WTC11 (cell line): ENCODE measurements around the gene ZNF343. TPM values are rescaled to one million over a fixed set of nuclear protein-coding genes. Genes with fewer than 3 reads are reported as not detected.

Experiments
- ATAC-seq: fragments of 200-7000 bp; cut with Tn5 transposase; 2 replicates; pipeline ENCODE4 v1.10.0; 2021; ENCODE audit warnings: mild to moderate bottlenecking, moderate library complexity
- CTCF ChIA-PET: fragments of 300-600 bp; sonication (Branson Sonifier 250); formaldehyde crosslinking; loops from one replicate; lab custom pipeline; 2021; ENCODE audit warnings: antibody characterized with exemption; lab: Charles Lee
- POLR2A ChIA-PET: fragments of 350-600 bp; sonication (Branson Sonifier 250); formaldehyde crosslinking; loops from one replicate; lab custom pipeline; 2021; ENCODE audit warnings: antibody characterized with exemption; lab: Charles Lee
- DNase-seq: peaks from one replicate; pipeline ENCODE4 v3.0.0; 2021; ENCODE audit warnings: low spot score
- H3K27ac Mint-ChIP-seq: 2 replicates; pipeline ENCODE4 v1.8.0; 2021; ENCODE audit warnings: mixed read lengths
- H3K27me3 Mint-ChIP-seq: 2 replicates; pipeline ENCODE4 v1.8.0; 2021; ENCODE audit warnings: low read depth, mild to moderate bottlenecking, moderate library complexity, mixed read lengths
- H3K36me3 Mint-ChIP-seq: 2 replicates; pipeline ENCODE4 v1.8.0; 2021; ENCODE audit warnings: mixed read lengths
- H3K4me1 Mint-ChIP-seq: 2 replicates; pipeline ENCODE4 v1.8.0; 2022; ENCODE audit warnings: mixed read lengths
- H3K4me3 Mint-ChIP-seq: 2 replicates; pipeline ENCODE4 v1.8.0; 2021; ENCODE audit warnings: mild to moderate bottlenecking, moderate library complexity, mixed read lengths
- H3K9me3 Mint-ChIP-seq: 2 replicates; pipeline ENCODE4 v1.8.0; 2021; ENCODE audit warnings: mixed read lengths
- CBFB ChIP-seq: sonication (generic); formaldehyde crosslinking; IDR thresholded peaks from 2 replicates; pipeline ENCODE4 v1.8.1; 2022; ENCODE audit warnings: mild to moderate bottlenecking, low read depth, missing genetic modification reagents
- IRF2 ChIP-seq: sonication (generic); formaldehyde crosslinking; IDR thresholded peaks from 2 replicates; pipeline ENCODE4 v1.8.0; 2022; ENCODE audit warnings: low read depth, missing genetic modification reagents, borderline replicate concordance
- MYBL2 ChIP-seq: sonication (generic); formaldehyde crosslinking; IDR thresholded peaks from 2 replicates; pipeline ENCODE4 v1.8.1; 2023; ENCODE audit warnings: mild to moderate bottlenecking, moderate library complexity, missing genetic modification reagents
- NR1H2 ChIP-seq: sonication (generic); formaldehyde crosslinking; IDR thresholded peaks from 2 replicates; pipeline ENCODE4 v1.9.0; 2021; ENCODE audit warnings: mild to moderate bottlenecking, moderate library complexity, missing genetic modification reagents
- OVOL2 ChIP-seq: fragments of 250-450 bp; sonication (Bioruptor Pico); IDR thresholded peaks from 2 replicates; pipeline ENCODE4 v1.9.0; 2021; ENCODE audit warnings: mild to moderate bottlenecking, borderline replicate concordance
- RELA ChIP-seq: sonication (generic); formaldehyde crosslinking; IDR thresholded peaks from 2 replicates; pipeline ENCODE4 v1.8.1; 2022; ENCODE audit warnings: missing genetic modification reagents, mild to moderate bottlenecking, borderline replicate concordance
- RORB ChIP-seq: fragments of 250-450 bp; sonication (Bioruptor Pico); IDR thresholded peaks from 2 replicates; pipeline ENCODE4 v1.9.0; 2021; ENCODE audit warnings: mild to moderate bottlenecking
- TCF7 ChIP-seq: sonication (generic); formaldehyde crosslinking; IDR thresholded peaks from 2 replicates; pipeline ENCODE4 v1.8.0; 2022; ENCODE audit warnings: mild to moderate bottlenecking, low read depth, missing genetic modification reagents, moderate library complexity
- TEAD1 ChIP-seq: sonication (generic); formaldehyde crosslinking; IDR thresholded peaks from 2 replicates; pipeline ENCODE4 v1.8.0; 2022; ENCODE audit warnings: mild to moderate bottlenecking, missing genetic modification reagents
- TP53 ChIP-seq: sonication (generic); formaldehyde crosslinking; IDR thresholded peaks from 2 replicates; pipeline ENCODE4 v1.8.1; 2023; ENCODE audit warnings: mild to moderate bottlenecking, missing genetic modification reagents
- ZBTB21 ChIP-seq: sonication (generic); formaldehyde crosslinking; IDR thresholded peaks from 2 replicates; pipeline ENCODE4 v1.8.1; 2023; ENCODE audit warnings: mild to moderate bottlenecking, missing genetic modification reagents, borderline replicate concordance
- ZNF138 ChIP-seq: sonication (generic); formaldehyde crosslinking; conservative IDR thresholded peaks from 2 replicates; pipeline ENCODE4 v1.8.1; 2022; ENCODE audit warnings: mild to moderate bottlenecking, moderate library complexity, missing genetic modification reagents
- ZNF232 ChIP-seq: sonication (generic); formaldehyde crosslinking; IDR thresholded peaks from 2 replicates; pipeline ENCODE4 v1.8.0; 2022; ENCODE audit warnings: mild to moderate bottlenecking, missing genetic modification reagents
- ZNF317 ChIP-seq: sonication (generic); formaldehyde crosslinking; IDR thresholded peaks from 2 replicates; pipeline ENCODE4 v1.8.1; 2023; ENCODE audit warnings: low read depth, mild to moderate bottlenecking, moderate library complexity, missing genetic modification reagents, borderline replicate concordance
- total RNA-seq: library from RNA; stranded (reverse); gene quantifications from 3 replicates; pipeline ENCODE4 v1.2.3, GENCODE V29; 2021
- TF ChIP-seq, protein P1 (sequence below): sonication (generic); formaldehyde crosslinking; IDR thresholded peaks from 2 replicates; pipeline ENCODE4 v1.8.1; 2023; ENCODE audit warnings: mild to moderate bottlenecking, missing genetic modification reagents
- TF ChIP-seq, protein P2 (sequence below): sonication (generic); formaldehyde crosslinking; IDR thresholded peaks from 2 replicates; pipeline ENCODE4 v1.8.0; 2023; ENCODE audit warnings: missing genetic modification reagents
- TF ChIP-seq, protein P3 (sequence below): sonication (generic); formaldehyde crosslinking; IDR thresholded peaks from 2 replicates; pipeline ENCODE4 v1.8.0; 2022; ENCODE audit warnings: mild to moderate bottlenecking, missing genetic modification reagents
- TF ChIP-seq, protein P4 (sequence below): fragments of 250-450 bp; sonication (Bioruptor Pico); conservative IDR thresholded peaks from 2 replicates; pipeline ENCODE4 v1.9.0; 2021; ENCODE audit warnings: mild to moderate bottlenecking
- TF ChIP-seq, protein P5 (sequence below): fragments of 250-450 bp; sonication (Bioruptor Pico); IDR thresholded peaks from 2 replicates; pipeline ENCODE4 v1.9.0; 2021; ENCODE audit warnings: mild to moderate bottlenecking
- TF ChIP-seq, protein P6 (sequence below): sonication (generic); formaldehyde crosslinking; IDR thresholded peaks from 2 replicates; pipeline ENCODE4 v1.8.0; 2022; ENCODE audit warnings: mild to moderate bottlenecking, missing genetic modification reagents
- TF ChIP-seq, protein P7 (sequence below): sonication (generic); formaldehyde crosslinking; IDR thresholded peaks from 2 replicates; pipeline ENCODE4 v1.8.1; 2023; ENCODE audit warnings: mild to moderate bottlenecking, missing genetic modification reagents, borderline replicate concordance
- TF ChIP-seq, protein P8 (sequence below): sonication (generic); formaldehyde crosslinking; IDR thresholded peaks from 2 replicates; pipeline ENCODE4 v1.8.1; 2022; ENCODE audit warnings: low read depth, missing genetic modification reagents, borderline replicate concordance

The ZNF343 gene
- total RNA-seq, 1 experiment from 2014 or later: 7.6 TPM

DNA sequence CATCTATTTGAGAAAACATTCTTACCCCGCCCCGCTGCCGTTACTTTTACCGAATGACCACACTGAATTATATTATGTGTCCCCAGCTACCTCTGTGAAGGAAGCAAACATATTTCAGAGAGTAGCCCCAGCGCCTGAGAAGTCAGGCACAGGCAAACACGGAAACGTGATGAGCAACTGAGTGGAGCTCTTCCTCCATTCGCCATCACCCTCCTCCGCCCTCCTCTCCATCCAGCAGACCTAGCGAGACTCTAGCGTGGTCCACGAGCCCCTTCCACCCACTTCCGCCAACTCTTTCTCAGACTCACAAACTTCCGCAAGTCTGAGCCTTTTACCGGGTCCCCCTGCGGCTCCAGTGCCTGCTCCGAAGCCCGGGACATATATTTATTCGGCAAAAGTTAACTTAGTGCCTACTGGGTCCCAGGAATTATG is 38.7 kb downstream of the ZNF343 start (continued):
- TF ChIP-seq TP53: no peak
- TF ChIP-seq CBFB (CRISPR knock-in tag): no peak
- TF ChIP-seq IRF2 (CRISPR knock-in tag): no peak
- TF ChIP-seq, protein P1, sequence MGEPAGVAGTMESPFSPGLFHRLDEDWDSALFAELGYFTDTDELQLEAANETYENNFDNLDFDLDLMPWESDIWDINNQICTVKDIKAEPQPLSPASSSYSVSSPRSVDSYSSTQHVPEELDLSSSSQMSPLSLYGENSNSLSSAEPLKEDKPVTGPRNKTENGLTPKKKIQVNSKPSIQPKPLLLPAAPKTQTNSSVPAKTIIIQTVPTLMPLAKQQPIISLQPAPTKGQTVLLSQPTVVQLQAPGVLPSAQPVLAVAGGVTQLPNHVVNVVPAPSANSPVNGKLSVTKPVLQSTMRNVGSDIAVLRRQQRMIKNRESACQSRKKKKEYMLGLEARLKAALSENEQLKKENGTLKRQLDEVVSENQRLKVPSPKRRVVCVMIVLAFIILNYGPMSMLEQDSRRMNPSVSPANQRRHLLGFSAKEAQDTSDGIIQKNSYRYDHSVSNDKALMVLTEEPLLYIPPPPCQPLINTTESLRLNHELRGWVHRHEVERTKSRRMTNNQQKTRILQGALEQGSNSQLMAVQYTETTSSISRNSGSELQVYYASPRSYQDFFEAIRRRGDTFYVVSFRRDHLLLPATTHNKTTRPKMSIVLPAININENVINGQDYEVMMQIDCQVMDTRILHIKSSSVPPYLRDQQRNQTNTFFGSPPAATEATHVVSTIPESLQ (CRISPR knock-in tag): no peak
- no peak for TF ChIP-seq NR1H2 (CRISPR knock-in tag)
- TF ChIP-seq, protein P2, sequence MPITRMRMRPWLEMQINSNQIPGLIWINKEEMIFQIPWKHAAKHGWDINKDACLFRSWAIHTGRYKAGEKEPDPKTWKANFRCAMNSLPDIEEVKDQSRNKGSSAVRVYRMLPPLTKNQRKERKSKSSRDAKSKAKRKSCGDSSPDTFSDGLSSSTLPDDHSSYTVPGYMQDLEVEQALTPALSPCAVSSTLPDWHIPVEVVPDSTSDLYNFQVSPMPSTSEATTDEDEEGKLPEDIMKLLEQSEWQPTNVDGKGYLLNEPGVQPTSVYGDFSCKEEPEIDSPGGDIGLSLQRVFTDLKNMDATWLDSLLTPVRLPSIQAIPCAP (CRISPR knock-in tag): no peak
- TF ChIP-seq, protein P3, sequence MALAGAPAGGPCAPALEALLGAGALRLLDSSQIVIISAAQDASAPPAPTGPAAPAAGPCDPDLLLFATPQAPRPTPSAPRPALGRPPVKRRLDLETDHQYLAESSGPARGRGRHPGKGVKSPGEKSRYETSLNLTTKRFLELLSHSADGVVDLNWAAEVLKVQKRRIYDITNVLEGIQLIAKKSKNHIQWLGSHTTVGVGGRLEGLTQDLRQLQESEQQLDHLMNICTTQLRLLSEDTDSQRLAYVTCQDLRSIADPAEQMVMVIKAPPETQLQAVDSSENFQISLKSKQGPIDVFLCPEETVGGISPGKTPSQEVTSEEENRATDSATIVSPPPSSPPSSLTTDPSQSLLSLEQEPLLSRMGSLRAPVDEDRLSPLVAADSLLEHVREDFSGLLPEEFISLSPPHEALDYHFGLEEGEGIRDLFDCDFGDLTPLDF: no peak
- TF ChIP-seq, protein P4, sequence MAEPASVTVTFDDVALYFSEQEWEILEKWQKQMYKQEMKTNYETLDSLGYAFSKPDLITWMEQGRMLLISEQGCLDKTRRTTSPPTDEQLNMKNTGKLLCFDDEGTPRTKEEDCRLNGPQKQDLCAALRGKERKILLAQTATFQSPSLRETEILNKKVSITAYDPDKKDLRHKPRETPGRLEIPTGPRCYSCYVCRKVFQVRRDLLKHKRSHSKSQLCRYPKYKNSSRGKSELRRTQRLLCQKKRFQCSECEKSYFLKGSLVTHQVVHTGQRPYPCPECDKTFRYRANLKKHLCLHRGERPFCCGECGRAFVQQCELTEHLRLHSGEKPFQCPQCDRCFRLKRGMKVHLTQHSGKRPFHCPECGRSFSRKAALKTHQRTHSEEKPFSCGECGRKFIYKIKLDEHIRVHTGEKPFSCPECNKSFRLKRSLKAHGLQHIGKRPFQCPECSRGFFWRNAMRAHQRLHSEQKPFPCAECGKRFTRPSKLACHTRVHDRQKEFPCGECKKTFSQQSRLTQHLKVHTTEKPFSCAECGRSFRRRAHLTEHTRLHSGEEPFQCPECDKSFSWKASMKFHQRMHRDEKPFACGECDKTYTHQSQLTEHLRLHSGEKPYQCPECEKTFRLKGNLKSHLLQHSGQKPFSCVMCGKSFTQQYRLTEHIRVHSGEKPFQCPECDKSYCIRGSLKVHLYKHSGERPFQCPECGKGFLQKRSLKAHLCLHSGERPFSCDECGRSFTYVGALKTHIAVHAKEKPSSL (CRISPR knock-in tag): no peak
- TF ChIP-seq RORB (CRISPR knock-in tag): no peak

DNA sequence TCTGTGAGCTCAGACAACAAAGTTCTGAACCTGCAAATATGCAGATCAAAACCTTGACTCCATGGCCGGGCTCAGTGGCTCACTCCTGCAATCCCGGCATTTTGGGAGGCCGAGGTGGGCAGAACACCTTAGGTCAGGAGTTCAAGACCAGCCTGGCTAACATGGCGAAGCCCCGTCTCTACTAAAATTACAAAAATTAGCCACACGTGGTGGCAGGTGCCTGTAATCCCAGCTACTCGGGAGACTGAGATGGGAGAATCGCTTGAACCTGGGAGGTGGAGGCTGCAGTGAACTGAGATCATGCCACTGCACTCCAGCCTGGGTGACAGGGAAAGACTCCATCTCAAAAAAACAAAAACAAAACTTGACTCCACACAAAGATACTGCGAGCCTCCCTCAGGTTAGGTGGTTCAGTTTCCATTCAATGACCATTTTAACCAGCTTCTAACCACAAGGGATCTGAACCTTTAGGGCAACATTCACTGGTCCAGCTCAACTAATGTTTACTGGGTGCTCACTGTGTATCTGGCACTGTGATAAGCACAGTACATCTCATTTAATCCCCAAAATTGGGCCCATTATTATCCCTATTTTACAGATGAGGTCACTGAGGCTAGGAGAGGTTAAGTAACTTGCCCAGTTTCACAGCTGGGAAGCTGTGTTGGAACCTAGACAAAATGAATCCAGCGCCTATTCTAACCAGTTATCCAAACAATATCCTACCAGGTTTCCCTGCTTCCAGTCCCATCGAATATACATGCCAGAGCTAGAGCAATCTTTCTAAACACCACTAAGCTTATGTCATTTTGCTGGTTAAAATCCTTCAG is 39.9 kb downstream of the ZNF343 start:
- ATAC-seq: no peak
- no peaks in the 10 kb centered on the region for H3K9me3 Mint-ChIP-seq
- H3K27me3 Mint-ChIP-seq: no peaks in the 10 kb centered on the region; the same call in 1 of the 2 replicates
- peak overlapping the region; percentile 99 for H3K4me3 Mint-ChIP-seq
- TF ChIP-seq, protein P5, sequence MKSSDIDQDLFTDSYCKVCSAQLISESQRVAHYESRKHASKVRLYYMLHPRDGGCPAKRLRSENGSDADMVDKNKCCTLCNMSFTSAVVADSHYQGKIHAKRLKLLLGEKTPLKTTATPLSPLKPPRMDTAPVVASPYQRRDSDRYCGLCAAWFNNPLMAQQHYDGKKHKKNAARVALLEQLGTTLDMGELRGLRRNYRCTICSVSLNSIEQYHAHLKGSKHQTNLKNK (CRISPR knock-in tag): no peak
- TF ChIP-seq ZBTB21 (CRISPR knock-in tag) (no peak), TCF7 (no peak), ZNF317 (CRISPR knock-in tag) (no peak), RELA (CRISPR knock-in tag) (no peak), ZNF138 (no peak), ZNF232 (CRISPR knock-in tag) (no peak), TEAD1 (CRISPR knock-in tag) (no peak), MYBL2 (CRISPR knock-in tag) (no peak), OVOL2 (no peak)
- TF ChIP-seq, protein P6, sequence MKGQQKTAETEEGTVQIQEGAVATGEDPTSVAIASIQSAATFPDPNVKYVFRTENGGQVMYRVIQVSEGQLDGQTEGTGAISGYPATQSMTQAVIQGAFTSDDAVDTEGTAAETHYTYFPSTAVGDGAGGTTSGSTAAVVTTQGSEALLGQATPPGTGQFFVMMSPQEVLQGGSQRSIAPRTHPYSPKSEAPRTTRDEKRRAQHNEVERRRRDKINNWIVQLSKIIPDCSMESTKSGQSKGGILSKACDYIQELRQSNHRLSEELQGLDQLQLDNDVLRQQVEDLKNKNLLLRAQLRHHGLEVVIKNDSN (CRISPR knock-in tag): no peak
- TF ChIP-seq, protein P7, sequence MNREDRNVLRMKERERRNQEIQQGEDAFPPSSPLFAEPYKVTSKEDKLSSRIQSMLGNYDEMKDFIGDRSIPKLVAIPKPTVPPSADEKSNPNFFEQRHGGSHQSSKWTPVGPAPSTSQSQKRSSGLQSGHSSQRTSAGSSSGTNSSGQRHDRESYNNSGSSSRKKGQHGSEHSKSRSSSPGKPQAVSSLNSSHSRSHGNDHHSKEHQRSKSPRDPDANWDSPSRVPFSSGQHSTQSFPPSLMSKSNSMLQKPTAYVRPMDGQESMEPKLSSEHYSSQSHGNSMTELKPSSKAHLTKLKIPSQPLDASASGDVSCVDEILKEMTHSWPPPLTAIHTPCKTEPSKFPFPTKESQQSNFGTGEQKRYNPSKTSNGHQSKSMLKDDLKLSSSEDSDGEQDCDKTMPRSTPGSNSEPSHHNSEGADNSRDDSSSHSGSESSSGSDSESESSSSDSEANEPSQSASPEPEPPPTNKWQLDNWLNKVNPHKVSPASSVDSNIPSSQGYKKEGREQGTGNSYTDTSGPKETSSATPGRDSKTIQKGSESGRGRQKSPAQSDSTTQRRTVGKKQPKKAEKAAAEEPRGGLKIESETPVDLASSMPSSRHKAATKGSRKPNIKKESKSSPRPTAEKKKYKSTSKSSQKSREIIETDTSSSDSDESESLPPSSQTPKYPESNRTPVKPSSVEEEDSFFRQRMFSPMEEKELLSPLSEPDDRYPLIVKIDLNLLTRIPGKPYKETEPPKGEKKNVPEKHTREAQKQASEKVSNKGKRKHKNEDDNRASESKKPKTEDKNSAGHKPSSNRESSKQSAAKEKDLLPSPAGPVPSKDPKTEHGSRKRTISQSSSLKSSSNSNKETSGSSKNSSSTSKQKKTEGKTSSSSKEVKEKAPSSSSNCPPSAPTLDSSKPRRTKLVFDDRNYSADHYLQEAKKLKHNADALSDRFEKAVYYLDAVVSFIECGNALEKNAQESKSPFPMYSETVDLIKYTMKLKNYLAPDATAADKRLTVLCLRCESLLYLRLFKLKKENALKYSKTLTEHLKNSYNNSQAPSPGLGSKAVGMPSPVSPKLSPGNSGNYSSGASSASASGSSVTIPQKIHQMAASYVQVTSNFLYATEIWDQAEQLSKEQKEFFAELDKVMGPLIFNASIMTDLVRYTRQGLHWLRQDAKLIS (CRISPR knock-in tag): no peak
- TF ChIP-seq, protein P8, sequence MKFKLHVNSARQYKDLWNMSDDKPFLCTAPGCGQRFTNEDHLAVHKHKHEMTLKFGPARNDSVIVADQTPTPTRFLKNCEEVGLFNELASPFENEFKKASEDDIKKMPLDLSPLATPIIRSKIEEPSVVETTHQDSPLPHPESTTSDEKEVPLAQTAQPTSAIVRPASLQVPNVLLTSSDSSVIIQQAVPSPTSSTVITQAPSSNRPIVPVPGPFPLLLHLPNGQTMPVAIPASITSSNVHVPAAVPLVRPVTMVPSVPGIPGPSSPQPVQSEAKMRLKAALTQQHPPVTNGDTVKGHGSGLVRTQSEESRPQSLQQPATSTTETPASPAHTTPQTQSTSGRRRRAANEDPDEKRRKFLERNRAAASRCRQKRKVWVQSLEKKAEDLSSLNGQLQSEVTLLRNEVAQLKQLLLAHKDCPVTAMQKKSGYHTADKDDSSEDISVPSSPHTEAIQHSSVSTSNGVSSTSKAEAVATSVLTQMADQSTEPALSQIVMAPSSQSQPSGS (CRISPR knock-in tag): no peak
- no peak for DNase-seq
- ChIA-PET POLR2A (interaction anchor here (0.9 kb wide), 1 partner anchor 609 kb away, joined by 3 read pairs; no protein-coding TSS in a partner anchor), CTCF (no interaction called here)
- peaks cover 30% of the 10 kb centered on the region for H3K4me1 Mint-ChIP-seq
- peaks cover 62% of the 10 kb centered on the region for H3K36me3 Mint-ChIP-seq
- peak overlapping the region; percentile 74; the same call in 1 of the 2 replicates for H3K27ac Mint-ChIP-seq
